Keratinocyte (primary cell): ENCODE measurements around the gene ADD2. TPM values are rescaled to one million over a fixed set of nuclear protein-coding genes. Genes with fewer than 3 reads are reported as not detected.

Experiments
- DNase-seq: peaks from one replicate; pipeline ENCODE4 v3.0.0-alpha.2; 2011; ENCODE audit warnings: low read depth, missing footprints, low spot score
- FAIRE-seq: peaks from 2 replicates; lab custom pipeline; 2011; peaks lifted over from hg19 to GRCh38; lab: Jason Lieb, UNC
- H2AFZ ChIP-seq: 2 replicates; pipeline ENCODE4 v1.6.0; 2012; ENCODE audit warnings: low read length, control low read depth, inconsistent platforms; ENCODE audit not compliant: control insufficient read depth
- H3K27ac ChIP-seq: 2 replicates; pipeline ENCODE4 v1.5.1; 2011; ENCODE audit warnings: low read length; ENCODE audit not compliant: control insufficient read depth, insufficient read depth
- H3K27me3 ChIP-seq: 3 replicates; pipeline ENCODE4 v1.6.0; 2011; ENCODE audit warnings: low read length; ENCODE audit not compliant: control insufficient read depth, insufficient read depth; ENCODE audit errors: extremely low read depth
- H3K36me3 ChIP-seq, 2 experiments: 2 replicates in 1 of 2; 3 replicates in 1 of 2; pipeline ENCODE4 v1.5.1; 2011; ENCODE audit warnings: low read length in 2 of 2, mild to moderate bottlenecking in 1 of 2; ENCODE audit not compliant: control insufficient read depth in 2 of 2, insufficient read depth in 2 of 2; ENCODE audit errors: extremely low read depth in 1 of 2
- H3K4me1 ChIP-seq: 3 replicates; pipeline ENCODE4 v1.5.1; 2011; ENCODE audit warnings: low read length; ENCODE audit not compliant: control insufficient read depth, insufficient read depth; ENCODE audit errors: extremely low read depth
- H3K4me2 ChIP-seq: 3 replicates; pipeline ENCODE4 v1.6.0; 2011; ENCODE audit warnings: low read depth, low read length; ENCODE audit not compliant: control insufficient read depth, insufficient read depth; ENCODE audit errors: extremely low read depth
- H3K4me3 ChIP-seq, 3 experiments: fragments of 200-600 bp in 1 of 3; sonication (generic) in 1 of 3; 2 replicates in 2 of 3; 3 replicates in 1 of 3; pipeline ENCODE4 v1.5.1; 2011 to 2016; ENCODE audit warnings: low read length in 3 of 3, mild to moderate bottlenecking in 3 of 3, control low read depth in 2 of 3, inconsistent platforms in 1 of 3, low read depth in 1 of 3, mixed read lengths in 1 of 3, mixed run types in 1 of 3, moderate library complexity in 1 of 3; ENCODE audit not compliant: control insufficient read depth in 2 of 3, insufficient read depth in 2 of 3; ENCODE audit errors: extremely low read depth in 1 of 3
- H3K79me2 ChIP-seq: 2 replicates; pipeline ENCODE4 v1.6.0; 2012; ENCODE audit warnings: low read length; ENCODE audit not compliant: control insufficient read depth, insufficient read depth
- H3K9ac ChIP-seq: 3 replicates; pipeline ENCODE4 v1.6.0; 2011; ENCODE audit warnings: low read length; ENCODE audit not compliant: control insufficient read depth, insufficient read depth; ENCODE audit errors: extremely low read depth
- H3K9me1 ChIP-seq: 3 replicates; pipeline ENCODE4 v1.6.0; 2011; ENCODE audit warnings: low read length; ENCODE audit not compliant: control insufficient read depth, insufficient read depth; ENCODE audit errors: extremely low read depth
- H3K9me3 ChIP-seq: 2 replicates; pipeline ENCODE4 v1.5.1; 2012; ENCODE audit warnings: low read depth, low read length; ENCODE audit not compliant: control insufficient read depth
- H4K20me1 ChIP-seq: 3 replicates; pipeline ENCODE4 v1.6.0; 2011; ENCODE audit warnings: low read length; ENCODE audit not compliant: control insufficient read depth, insufficient read depth; ENCODE audit errors: extremely low read depth
- CTCF ChIP-seq, 3 experiments: IDR thresholded peaks in 1 of 3; conservative IDR thresholded peaks in 1 of 3; optimal IDR thresholded peaks in 1 of 3; 2 replicates in 2 of 3; 3 replicates in 1 of 3; pipeline versions ENCODE3 to v1.5.1; 2011; ENCODE audit warnings: low read length in 3 of 3, mild to moderate bottlenecking in 3 of 3, moderate library complexity in 2 of 3, control low read depth in 1 of 3, inconsistent platforms in 1 of 3; ENCODE audit not compliant: insufficient read depth in 2 of 3; ENCODE audit errors: extremely low read depth in 1 of 3
- EZH2 ChIP-seq: IDR thresholded peaks from one replicate; pipeline ENCODE4 v1.6.1; 2012; ENCODE audit warnings: inconsistent platforms, mild to moderate bottlenecking, low read length, moderate library complexity
- dilution Hi-C: fragments of 300-500 bp; cut with MboI; formaldehyde crosslinking; loops from one replicate; pipeline ENCODE4 v1.7.0; 2020; ENCODE audit warnings: low sequenced_read_pairs; ENCODE audit not compliant: extremely low pct_ligation_motif_present
- polyA plus RNA-seq, 5 experiments: library from polyadenylated mRNA; depleted of rRNA in 3 of 5; stranded (reverse) in 3 of 5; stranded (forward) in 1 of 5; unstranded in 1 of 5; fragments of >200 nt; gene quantifications; 1 replicate in 1 of 5; 2 replicates in 3 of 5; 3 replicates in 1 of 5; pipeline versions ENCODE4 v1.2.1 to v1.2.3, GENCODE V29; 2011 to 2012; ENCODE audit warnings: missing spikeins in 2 of 5, low read depth in 1 of 5, low replicate concordance in 1 of 5

The ADD2 gene
- polyA plus RNA-seq, 1 donor (not counting 4 experiments of a cell fraction or from before 2014, with no cell fraction given): 0.05 TPM

- dilution Hi-C loops: no loop called here
- FAIRE-seq: no peak
These were observed 21.7 kb downstream of the ADD2 start for GRCh38 chr2:70746094-70746974.

GRCh38 chr2:70745276-70745825 lies 22.6 kb downstream of the ADD2 start:
- no peaks in the 10 kb centered on the region for H3K79me2 ChIP-seq
- H3K27me3 ChIP-seq: no peaks in the 10 kb centered on the region
- H3K36me3 ChIP-seq: no peaks in the 10 kb centered on the region
- H2AFZ ChIP-seq: no peak overlapping the region
- dilution Hi-C loops: no loop called here
- H3K4me2 ChIP-seq: no peak overlapping the region
- no peaks in the 10 kb centered on the region for H3K4me1 ChIP-seq
- no peaks in the 10 kb centered on the region for H3K9me3 ChIP-seq
- FAIRE-seq: no peak
- no peaks in the 10 kb centered on the region for H4K20me1 ChIP-seq
- no peak for DNase-seq
- H3K27ac ChIP-seq: no peak overlapping the region
- H3K4me3 ChIP-seq: no peak overlapping the region
- no peak overlapping the region for H3K9ac ChIP-seq
- no peaks in the 10 kb centered on the region for H3K9me1 ChIP-seq
- TF ChIP-seq EZH2 (no peak), CTCF (optimal IDR thresholded peaks at IDR 0.05 in 1 of 3, IDR thresholded peaks at IDR 0.05 in 1 of 3, conservative IDR thresholded peaks at IDR 0.05 in 1 of 3; ENCODE audit: extremely low read depth in 1 of 3, insufficient read depth in 2 of 3, low read length in 3 of 3) (no peak)

More at GRCh38 chr2:70746094-70746974, 21.7 kb downstream of the ADD2 start:
- no peak overlapping the region for H3K4me3 ChIP-seq
- no peak overlapping the region for H3K27ac ChIP-seq
- H2AFZ ChIP-seq: no peak overlapping the region
- no peaks in the 10 kb centered on the region for H3K36me3 ChIP-seq
- no peaks in the 10 kb centered on the region for H3K4me1 ChIP-seq
- no peak for TF ChIP-seq EZH2
- TF ChIP-seq CTCF (optimal IDR thresholded peaks at IDR 0.05 in 1 of 3, IDR thresholded peaks at IDR 0.05 in 1 of 3, conservative IDR thresholded peaks at IDR 0.05 in 1 of 3; ENCODE audit: extremely low read depth in 1 of 3, insufficient read depth in 2 of 3, low read length in 3 of 3): no peak
- no peak for DNase-seq
- no peak overlapping the region for H3K4me2 ChIP-seq
- H3K9me3 ChIP-seq: no peaks in the 10 kb centered on the region
- H3K9ac ChIP-seq: no peak overlapping the region
- no peaks in the 10 kb centered on the region for H4K20me1 ChIP-seq
- H3K79me2 ChIP-seq: no peaks in the 10 kb centered on the region
- no peaks in the 10 kb centered on the region for H3K9me1 ChIP-seq
- no peaks in the 10 kb centered on the region for H3K27me3 ChIP-seq
